Osteoblast (primary cell): Measurements from ENCODE around the gene TMEM208. TPM values are rescaled to one million over a fixed set of nuclear protein-coding genes. Genes with fewer than 3 reads are reported as not detected.

ENCODE experiments used
- DNase-seq: peaks from one replicate; pipeline ENCODE4 v3.0.0; 2011; ENCODE audit warnings: low spot score, mixed read lengths; ENCODE audit not compliant: insufficient read length; ENCODE audit errors: missing footprints
- H2AFZ ChIP-seq: 2 replicates; pipeline ENCODE4 v1.6.0; 2011; ENCODE audit warnings: mild to moderate bottlenecking, low read length
- H3K27ac ChIP-seq: 2 replicates; pipeline ENCODE4 v1.5.1; 2011; ENCODE audit warnings: mild to moderate bottlenecking, low read depth, low read length, moderate library complexity
- H3K27me3 ChIP-seq: 2 replicates; pipeline ENCODE4 v1.6.0; 2012; ENCODE audit warnings: mild to moderate bottlenecking, control low read depth, inconsistent platforms, low read length, moderate library complexity; ENCODE audit not compliant: insufficient read depth
- H3K36me3 ChIP-seq: 2 replicates; pipeline ENCODE4 v1.5.1; 2011; ENCODE audit warnings: mild to moderate bottlenecking, low read length, control low read depth, moderate library complexity; ENCODE audit not compliant: insufficient read depth
- H3K4me1 ChIP-seq: 2 replicates; pipeline ENCODE4 v1.5.1; 2011; ENCODE audit warnings: mild to moderate bottlenecking, low read length, control low read depth, moderate library complexity; ENCODE audit not compliant: insufficient read depth
- H3K4me2 ChIP-seq: 2 replicates; pipeline ENCODE4 v1.6.0; 2011; ENCODE audit warnings: mild to moderate bottlenecking, low read length; ENCODE audit not compliant: insufficient read depth
- H3K4me3 ChIP-seq: fragments of 200-600 bp; sonication (generic); 3 replicates; pipeline ENCODE4 v1.5.1; 2012; ENCODE audit warnings: mild to moderate bottlenecking, low read length, inconsistent platforms; ENCODE audit not compliant: insufficient read depth
- H3K79me2 ChIP-seq: 2 replicates; pipeline ENCODE4 v1.6.0; 2012; ENCODE audit warnings: mild to moderate bottlenecking, low read length, control low read depth, inconsistent platforms; ENCODE audit not compliant: insufficient read depth
- H3K9me3 ChIP-seq: 2 replicates; pipeline ENCODE4 v1.5.1; 2011; ENCODE audit warnings: low read depth, low read length, control low read depth
- H4K20me1 ChIP-seq: 2 replicates; pipeline ENCODE4 v1.6.0; 2012; ENCODE audit warnings: mild to moderate bottlenecking, low read length, control low read depth; ENCODE audit not compliant: insufficient read depth
- total RNA-seq: library from RNA; depleted of rRNA; stranded (reverse); fragments of >200 nt; gene quantifications from 2 replicates; pipeline ENCODE4 v1.2.3, GENCODE V29; 2012
- TF ChIP-seq, protein P1 (sequence below): IDR thresholded peaks from 2 replicates; pipeline ENCODE4 v1.5.1; 2011; ENCODE audit warnings: mild to moderate bottlenecking, low read depth, low read length, moderate library complexity; ENCODE audit errors: extremely low read depth

The TMEM208 gene
- total RNA-seq, 1 donor = 25.3 TPM

DNA sequence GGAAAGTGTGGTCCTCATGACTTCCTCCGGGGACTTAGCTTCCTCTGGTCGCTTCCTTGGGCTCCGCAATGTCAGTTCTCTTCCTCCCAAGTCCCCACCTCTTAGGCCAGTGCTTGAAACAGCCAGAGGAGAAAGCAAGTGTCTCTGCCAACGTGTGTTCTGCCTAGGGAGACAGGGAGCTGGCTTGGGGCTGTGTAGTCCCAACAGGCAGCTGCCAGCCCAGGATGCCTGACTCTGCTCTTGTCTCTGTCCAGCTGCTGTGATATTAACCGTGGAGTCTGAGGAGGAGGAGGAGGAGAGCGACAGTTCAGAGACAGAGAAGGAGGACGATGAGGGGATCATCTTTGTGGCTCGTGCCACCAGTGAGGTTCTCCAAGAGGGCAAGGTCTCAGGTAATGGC is 38.9 kb downstream of the TMEM208 start:
- peak; percentile 14 for DNase-seq
- Histone ChIP-seq H3K9me3 (no peaks in the 10 kb centered on the region), H3K4me3 (no peak overlapping the region), H3K27me3 (no peaks in the 10 kb centered on the region), H3K4me2 (no peak overlapping the region), H2AFZ (no peak overlapping the region), H3K27ac (no peak overlapping the region), H4K20me1 (no peaks in the 10 kb centered on the region), H3K4me1 (peaks cover 32% of the 10 kb centered on the region), H3K79me2 (no peaks in the 10 kb centered on the region), H3K36me3 (peaks cover 8% of the 10 kb centered on the region)
- TF ChIP-seq, protein P1, sequence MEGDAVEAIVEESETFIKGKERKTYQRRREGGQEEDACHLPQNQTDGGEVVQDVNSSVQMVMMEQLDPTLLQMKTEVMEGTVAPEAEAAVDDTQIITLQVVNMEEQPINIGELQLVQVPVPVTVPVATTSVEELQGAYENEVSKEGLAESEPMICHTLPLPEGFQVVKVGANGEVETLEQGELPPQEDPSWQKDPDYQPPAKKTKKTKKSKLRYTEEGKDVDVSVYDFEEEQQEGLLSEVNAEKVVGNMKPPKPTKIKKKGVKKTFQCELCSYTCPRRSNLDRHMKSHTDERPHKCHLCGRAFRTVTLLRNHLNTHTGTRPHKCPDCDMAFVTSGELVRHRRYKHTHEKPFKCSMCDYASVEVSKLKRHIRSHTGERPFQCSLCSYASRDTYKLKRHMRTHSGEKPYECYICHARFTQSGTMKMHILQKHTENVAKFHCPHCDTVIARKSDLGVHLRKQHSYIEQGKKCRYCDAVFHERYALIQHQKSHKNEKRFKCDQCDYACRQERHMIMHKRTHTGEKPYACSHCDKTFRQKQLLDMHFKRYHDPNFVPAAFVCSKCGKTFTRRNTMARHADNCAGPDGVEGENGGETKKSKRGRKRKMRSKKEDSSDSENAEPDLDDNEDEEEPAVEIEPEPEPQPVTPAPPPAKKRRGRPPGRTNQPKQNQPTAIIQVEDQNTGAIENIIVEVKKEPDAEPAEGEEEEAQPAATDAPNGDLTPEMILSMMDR = no peak

DNA sequence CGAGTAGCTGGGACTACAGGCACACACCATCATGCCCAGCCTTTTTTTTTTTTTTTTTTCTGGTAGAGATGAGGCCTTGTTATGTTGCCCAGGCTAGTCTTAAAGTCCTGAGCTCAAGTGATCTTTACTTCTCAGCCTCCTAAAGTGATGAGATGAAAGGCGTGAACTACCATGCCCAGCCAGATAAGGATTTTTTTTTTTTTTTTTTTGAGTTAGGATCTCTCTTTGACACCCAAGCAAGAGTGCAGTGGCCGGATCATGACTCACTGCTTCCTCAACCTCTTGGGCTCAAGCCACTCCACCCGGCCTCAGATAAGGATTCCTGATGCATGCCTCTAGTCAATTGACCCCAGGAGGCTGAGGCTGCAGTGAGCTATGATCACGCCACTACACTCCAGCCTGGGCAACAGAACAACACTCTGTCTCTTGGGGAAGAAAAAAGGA is 41.2 kb downstream of the TMEM208 start:
- Histone ChIP-seq H3K9me3 (no peaks in the 10 kb centered on the region), H3K4me2 (peak overlapping the region; percentile 47)

DNA sequence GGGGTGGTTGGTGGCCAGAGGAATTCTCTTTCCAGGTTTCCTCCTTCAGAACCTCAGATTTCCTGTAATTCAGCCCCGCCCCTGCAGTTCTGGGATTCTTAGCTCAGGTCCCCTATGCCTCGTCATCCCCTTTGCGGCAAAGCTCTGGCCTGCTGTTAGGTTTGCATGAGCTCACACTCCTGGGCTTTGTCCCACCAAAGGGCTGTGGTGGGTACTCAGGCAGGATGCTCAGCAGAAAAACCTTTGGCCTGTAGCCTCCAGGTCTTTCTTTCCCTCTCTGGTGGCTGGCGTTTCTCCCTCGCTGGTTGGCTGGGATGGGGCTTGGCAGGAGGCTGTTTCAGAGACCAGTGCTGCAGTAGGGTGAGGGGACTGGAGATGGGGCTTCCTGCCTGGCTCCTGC is 42.8 kb downstream of the TMEM208 start:
- Histone ChIP-seq H3K9me3 (no peaks in the 10 kb centered on the region), H3K27me3 (no peaks in the 10 kb centered on the region), H3K36me3 (peaks cover 16% of the 10 kb centered on the region), H2AFZ (no peak overlapping the region), H4K20me1 (no peaks in the 10 kb centered on the region), H3K4me3 (no peak overlapping the region), H3K4me1 (peaks cover 32% of the 10 kb centered on the region), H3K27ac (peak overlapping the region; percentile 37), H3K79me2 (no peaks in the 10 kb centered on the region), H3K4me2 (no peak overlapping the region)
- TF ChIP-seq, protein P1 = no peak
- DNase-seq = peak; percentile 92

More for the DNA sequence above, 41.2 kb downstream of the TMEM208 start:
- Histone ChIP-seq H3K27me3 (no peaks in the 10 kb centered on the region), H2AFZ (no peak overlapping the region), H3K27ac (peak overlapping the region; percentile 75), H3K36me3 (peaks cover 16% of the 10 kb centered on the region), H3K79me2 (no peaks in the 10 kb centered on the region), H3K4me1 (peaks cover 32% of the 10 kb centered on the region), H3K4me3 (no peak overlapping the region), H4K20me1 (no peaks in the 10 kb centered on the region)
- TF ChIP-seq, protein P1 = no peak
- peak; percentile 83 for DNase-seq

DNA sequence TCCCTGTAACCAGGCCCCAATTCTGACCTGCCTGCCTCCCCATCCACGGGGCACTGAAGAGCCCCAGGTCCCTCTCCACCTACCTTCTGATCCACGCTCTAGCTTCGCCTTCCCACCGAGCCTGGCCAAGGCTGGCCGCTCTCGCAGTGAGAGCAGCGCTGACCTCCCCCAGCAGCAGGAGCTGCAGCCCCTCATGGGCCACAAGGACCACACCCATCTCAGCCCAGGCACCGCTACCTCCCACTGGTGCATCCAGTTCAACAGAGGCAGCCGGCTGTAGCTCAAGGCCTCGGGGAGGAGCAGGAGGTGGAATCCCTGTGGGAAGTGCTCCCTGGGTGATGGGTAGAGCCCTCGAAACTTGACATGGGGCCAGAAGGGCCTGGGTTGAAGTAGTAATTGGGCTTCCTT is 44.0 kb downstream of the TMEM208 start:
- H3K36me3 ChIP-seq = peaks cover 19% of the 10 kb centered on the region
- no peaks in the 10 kb centered on the region for H3K9me3 ChIP-seq
- no peak overlapping the region for H3K4me2 ChIP-seq
- H3K4me1 ChIP-seq = peaks cover 35% of the 10 kb centered on the region
- no peaks in the 10 kb centered on the region for H4K20me1 ChIP-seq
- no peak overlapping the region for H2AFZ ChIP-seq
- TF ChIP-seq, protein P1 = no peak
- H3K27ac ChIP-seq = no peak overlapping the region
- H3K4me3 ChIP-seq = no peak overlapping the region
- no peaks in the 10 kb centered on the region for H3K27me3 ChIP-seq
- peak; percentile 9 for DNase-seq
- H3K79me2 ChIP-seq = peaks cover 5% of the 10 kb centered on the region
